ENCODE measurements around the gene FHIT. TPM values are rescaled to one million over a fixed set of nuclear protein-coding genes. Genes with fewer than 3 reads are reported as not detected.

The FHIT gene
- polyA plus RNA-seq, 1 of the 3 experiments (the other 2 are of a cell fraction) = 0.41 TPM

DNA sequence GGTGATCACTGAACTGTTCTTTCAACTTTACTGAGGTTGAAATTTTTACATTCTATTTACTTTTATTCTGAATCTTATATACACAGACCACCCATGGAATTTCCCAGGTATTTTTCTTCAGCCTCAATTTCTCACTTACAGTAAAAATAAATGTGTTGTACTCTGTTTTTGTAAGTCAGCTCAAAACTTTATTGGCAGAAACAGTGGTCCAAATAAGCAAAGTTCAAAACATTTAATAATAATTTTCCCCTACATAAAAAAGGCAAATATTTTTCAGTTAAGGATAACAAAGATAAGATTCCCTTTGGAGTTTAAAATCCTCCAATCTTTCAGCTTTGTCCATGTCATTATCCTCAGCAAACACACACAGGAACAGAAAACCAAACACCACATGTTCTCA, 738.0 kb downstream of the FHIT start:
- TF ChIP-seq POLR2AphosphoS5 (IDR thresholded peaks at IDR 0.05; ENCODE audit: low read depth, low read length) = no peak
- TF ChIP-seq RXRA (IDR thresholded peaks at IDR 0.05; ENCODE audit: borderline replicate concordance, low read depth) = no peak
- TF ChIP-seq JUND (IDR thresholded peaks at IDR 0.05) = no peak
- TF ChIP-seq, protein P1, sequence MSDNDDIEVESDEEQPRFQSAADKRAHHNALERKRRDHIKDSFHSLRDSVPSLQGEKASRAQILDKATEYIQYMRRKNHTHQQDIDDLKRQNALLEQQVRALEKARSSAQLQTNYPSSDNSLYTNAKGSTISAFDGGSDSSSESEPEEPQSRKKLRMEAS (IDR thresholded peaks at IDR 0.05; ENCODE audit: low read depth) = no peak
- TF ChIP-seq, protein P2, sequence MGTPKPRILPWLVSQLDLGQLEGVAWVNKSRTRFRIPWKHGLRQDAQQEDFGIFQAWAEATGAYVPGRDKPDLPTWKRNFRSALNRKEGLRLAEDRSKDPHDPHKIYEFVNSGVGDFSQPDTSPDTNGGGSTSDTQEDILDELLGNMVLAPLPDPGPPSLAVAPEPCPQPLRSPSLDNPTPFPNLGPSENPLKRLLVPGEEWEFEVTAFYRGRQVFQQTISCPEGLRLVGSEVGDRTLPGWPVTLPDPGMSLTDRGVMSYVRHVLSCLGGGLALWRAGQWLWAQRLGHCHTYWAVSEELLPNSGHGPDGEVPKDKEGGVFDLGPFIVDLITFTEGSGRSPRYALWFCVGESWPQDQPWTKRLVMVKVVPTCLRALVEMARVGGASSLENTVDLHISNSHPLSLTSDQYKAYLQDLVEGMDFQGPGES (IDR thresholded peaks at IDR 0.05; ENCODE audit: low read depth, low read length) = no peak
- TF ChIP-seq FOXJ3 (CRISPR knock-in tag; IDR thresholded peaks at IDR 0.05) = no peak
- TF ChIP-seq, protein P3, sequence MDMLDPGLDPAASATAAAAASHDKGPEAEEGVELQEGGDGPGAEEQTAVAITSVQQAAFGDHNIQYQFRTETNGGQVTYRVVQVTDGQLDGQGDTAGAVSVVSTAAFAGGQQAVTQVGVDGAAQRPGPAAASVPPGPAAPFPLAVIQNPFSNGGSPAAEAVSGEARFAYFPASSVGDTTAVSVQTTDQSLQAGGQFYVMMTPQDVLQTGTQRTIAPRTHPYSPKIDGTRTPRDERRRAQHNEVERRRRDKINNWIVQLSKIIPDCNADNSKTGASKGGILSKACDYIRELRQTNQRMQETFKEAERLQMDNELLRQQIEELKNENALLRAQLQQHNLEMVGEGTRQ (IDR thresholded peaks at IDR 0.05; ENCODE audit: borderline replicate concordance, low read depth, low read length) = no peak
- no peak for TF ChIP-seq SMC3 (IDR thresholded peaks at IDR 0.05; ENCODE audit: low read depth, low read length)
- no peak for TF ChIP-seq ELF1 (IDR thresholded peaks at IDR 0.05)
- no peak for TF ChIP-seq GATA2 (CRISPR knock-in tag; IDR thresholded peaks at IDR 0.05)
- TF ChIP-seq YY1 (IDR thresholded peaks at IDR 0.05; ENCODE audit: low read depth) = no peak
- no peak for TF ChIP-seq SIN3A (IDR thresholded peaks at IDR 0.05; ENCODE audit: borderline replicate concordance, low read depth, low read length)
- TF ChIP-seq MEF2A (IDR thresholded peaks at IDR 0.05; ENCODE audit: borderline replicate concordance, low read depth) = no peak
- no peak for TF ChIP-seq TEAD4 (IDR thresholded peaks at IDR 0.05; ENCODE audit: borderline replicate concordance, insufficient read depth)
- TF ChIP-seq TCF12 (IDR thresholded peaks at IDR 0.05) = no peak
- TF ChIP-seq TAF1 (IDR thresholded peaks at IDR 0.05; ENCODE audit: borderline replicate concordance, low read depth, low read length) = no peak
- TF ChIP-seq REST (IDR thresholded peaks at IDR 0.05; ENCODE audit: low read depth, low read length) = no peak
- no peak for TF ChIP-seq FOXM1 (IDR thresholded peaks at IDR 0.05; ENCODE audit: low read depth)

More for the DNA sequence above, 738.0 kb downstream of the FHIT start:
- Histone ChIP-seq H2AFZ (ENCODE audit: low read depth) (no peak overlapping the region), H3K79me2 (ENCODE audit: insufficient read depth) (no peaks in the 10 kb centered on the region), H3K9me3 (no peaks in the 10 kb centered on the region), H3K9me2 (no peaks in the 10 kb centered on the region), H3K4me1 (ENCODE audit: control insufficient read depth in 1 of 2, insufficient read depth in 2 of 2, low read depth in 1 of 2, low read length in 1 of 2) (peaks cover 0 to 5% of the 10 kb centered on the region in 2 experiments; a peak in 1 of 4 replicates), H3K27ac (ENCODE audit: low read depth in 2 of 2, low read length in 1 of 2) (no peak overlapping the region), H3K4me2 (no peak overlapping the region), H3K9ac (no peak overlapping the region), H4K20me1 (ENCODE audit: insufficient read depth) (no peaks in the 10 kb centered on the region), H3F3A (replicated peaks; ENCODE audit: insufficient read depth) (no peaks in the 10 kb centered on the region), H3K4me3 (ENCODE audit: low read depth in 2 of 2, low read length in 1 of 2) (no peak overlapping the region), H3K27me3 (ENCODE audit: insufficient read depth) (no peaks in the 10 kb centered on the region), H3K36me3 (replicated peaks in 1 of 2; ENCODE audit: control insufficient read depth in 1 of 2, insufficient read depth in 2 of 2, low read length in 1 of 2) (no peaks in the 10 kb centered on the region)
- ChIA-PET CTCF (no interaction called here), POLR2A (no interaction called here)
- DNase-seq = no peak
